K562 (cell line): ENCODE data around the gene APOC1. TPM values are rescaled to one million over a fixed set of nuclear protein-coding genes. Genes with fewer than 3 reads are reported as not detected.

Experiments
- ATAC-seq: fragments of 200-7000 bp; cut with Tn5 transposase; 3 replicates; pipeline ENCODE4 v1.9.1; 2020; ENCODE audit warnings: moderate library complexity
- BruUV-seq: library from RNA; stranded (reverse); fragments of 400-500 nt; replicated peaks from 2 replicates; lab custom pipeline; 2021; lab: Mats Ljungman, UMichigan
- CTCF ChIA-PET: fragments of 300-600 bp; formaldehyde crosslinking; extraction: SDS; loops from one replicate; lab custom pipeline; 2021; ENCODE audit warnings: low intra/inter-chr PET ratio; lab: Yijun Ruan, JAX
- POLR2A ChIA-PET: fragments of 300-600, 350-650 bp; sonication (Branson Sonifier 250); formaldehyde crosslinking; extraction: SDS; loops from one replicate; lab custom pipeline; 2021; ENCODE audit warnings: antibody characterized with exemption, inconsistent platforms; lab: Yijun Ruan, JAX
- DNase-seq, 4 experiments: peaks; one replicate each; pipeline versions ENCODE4 v3.0.0 to v3.0.0-alpha.2; 2011 to 2018; ENCODE audit warnings: low spot score in 3 of 4, mixed read lengths in 3 of 4; ENCODE audit errors: extremely low read depth in 1 of 4
- FAIRE-seq: peaks from 2 replicates; lab custom pipeline; 2011; peaks lifted over from hg19 to GRCh38; lab: Jason Lieb, UNC
- H2AFZ ChIP-seq: 2 replicates; pipeline ENCODE4 v1.6.0; 2011; ENCODE audit warnings: low read depth, low read length, control low read depth, inconsistent platforms
- H3K27ac ChIP-seq: fragments of 200-600 bp; 3 replicates; pipeline ENCODE4 v1.8.0; 2011; ENCODE audit warnings: low read depth, mild to moderate bottlenecking, control low read depth, inconsistent platforms, low read length, moderate library complexity, mixed read lengths; ENCODE audit errors: extremely low read depth
- H3K27me3 ChIP-seq, 2 experiments: fragments of 300-600 bp in 1 of 2; 2 replicates in 1 of 2; 3 replicates in 1 of 2; pipeline versions ENCODE4 v1.6.0 to v1.8.0; 2011; ENCODE audit warnings: inconsistent platforms in 2 of 2, low read length in 2 of 2, mild to moderate bottlenecking in 1 of 2, mixed read lengths in 1 of 2, moderate library complexity in 1 of 2; ENCODE audit not compliant: control insufficient read depth in 2 of 2, insufficient read depth in 2 of 2
- H3K36me3 ChIP-seq: fragments of 300-600 bp; 3 replicates; pipeline ENCODE4 v1.8.0; 2011; ENCODE audit warnings: mild to moderate bottlenecking, low read length, inconsistent platforms; ENCODE audit not compliant: control insufficient read depth, insufficient read depth
- H3K4me1 ChIP-seq, 2 experiments: fragments of 200-600 bp in 1 of 2; replicated peaks in 1 of 2; 2 replicates in 1 of 2; 3 replicates in 1 of 2; pipeline versions ENCODE4 v1.5.1 to v1.8.0; 2011; ENCODE audit warnings: inconsistent platforms in 2 of 2, low read length in 2 of 2, mild to moderate bottlenecking in 1 of 2, mixed read lengths in 1 of 2, moderate library complexity in 1 of 2; ENCODE audit not compliant: control insufficient read depth in 2 of 2, insufficient read depth in 2 of 2
- H3K4me2 ChIP-seq: 2 replicates; pipeline ENCODE4 v1.6.1; 2011; ENCODE audit warnings: low read length, control low read depth, inconsistent platforms, mixed read lengths; ENCODE audit not compliant: insufficient read depth
- H3K4me3 ChIP-seq: fragments of 200-600 bp; sonication (generic), shearing (Covaris generic); 2 replicates; pipeline ENCODE4 v1.5.1; 2016; ENCODE audit warnings: control low read depth, inconsistent platforms
- H3K79me2 ChIP-seq: fragments of 200-600 bp; 3 replicates; pipeline ENCODE4 v1.8.0; 2011; ENCODE audit warnings: low read length, inconsistent platforms; ENCODE audit not compliant: control insufficient read depth, insufficient read depth
- H3K9ac ChIP-seq, 2 experiments: 2 replicates each; pipeline versions ENCODE4 v1.6.0 to v1.6.1; 2011; ENCODE audit warnings: low read depth in 2 of 2, low read length in 2 of 2, control low read depth in 1 of 2, inconsistent platforms in 1 of 2, mild to moderate bottlenecking in 1 of 2, mixed read lengths in 1 of 2; ENCODE audit not compliant: insufficient read depth in 1 of 2
- H3K9me1 ChIP-seq: one replicate; pipeline ENCODE4 v1.6.0; 2011; ENCODE audit warnings: inconsistent platforms, mild to moderate bottlenecking, low read length, moderate library complexity; ENCODE audit not compliant: control insufficient read depth, insufficient read depth
- H3K9me3 ChIP-seq: replicated peaks from 2 replicates; pipeline ENCODE4 v1.5.1; 2011; ENCODE audit warnings: low read depth, low read length, inconsistent platforms; ENCODE audit not compliant: control insufficient read depth, insufficient read depth
- H4K20me1 ChIP-seq: replicated peaks from 2 replicates; pipeline ENCODE4 v1.6.1; 2011; ENCODE audit warnings: low read length, inconsistent platforms, mixed read lengths; ENCODE audit not compliant: control insufficient read depth, insufficient read depth
- CBFA2T2 ChIP-seq: fragments of 450-650 bp; conservative IDR thresholded peaks from 2 replicates; pipeline ENCODE4 v1.6.1; 2017; ENCODE audit warnings: mild to moderate bottlenecking
- EP300 ChIP-seq: IDR thresholded peaks from 2 replicates; pipeline ENCODE4 v1.6.1; 2012; ENCODE audit warnings: low read length, improper control_type of control experiment
- ESRRA ChIP-seq: fragments of 450-650 bp; IDR thresholded peaks from 2 replicates; pipeline ENCODE4 v1.6.1; 2014; ENCODE audit warnings: low read depth, mild to moderate bottlenecking, moderate library complexity, borderline replicate concordance
- STAT5A ChIP-seq: IDR thresholded peaks from 2 replicates; pipeline ENCODE4 v1.6.1; 2012; ENCODE audit warnings: low read length, inconsistent platforms, borderline replicate concordance
- ZNF395 ChIP-seq: fragments of 200-800 bp; sonication (Bioruptor generic); IDR thresholded peaks from 2 replicates; pipeline ENCODE4 v1.6.1; 2017; ENCODE audit warnings: missing genetic modification characterization, missing compliant biosample characterization
- ZNF766 ChIP-seq: fragments of 200-800 bp; sonication (Bioruptor generic); conservative IDR thresholded peaks from 2 replicates; pipeline ENCODE4 v1.6.1; 2016; ENCODE audit warnings: missing genetic modification characterization, missing compliant biosample characterization
- WGBS: fragments of 100-300 bp; shearing (Covaris generic); methylation state at CpG from one replicate; pipeline ENCODE4 v1.1.6; 2016; ENCODE audit warnings: low coverage, mixed read lengths; ENCODE audit not compliant: insufficient coverage; ENCODE audit errors: missing lambda C conversion rate; 5-methylcytosine and 5-hydroxymethylcytosine counted together
- in situ Hi-C: fragments of 300-500 bp; cut with MboI; formaldehyde crosslinking; loops from 4 replicates; pipeline ENCODE4 v1.15.0; 2018; ENCODE audit warnings: inconsistent platforms, mixed read lengths
- intact Hi-C: fragments of 100-400 bp; cut with micrococcal nuclease; formaldehyde crosslinking; loops from 2 replicates; pipeline ENCODE4 v1.14.2; 2022
- polyA plus RNA-seq, 8 experiments: library from polyadenylated mRNA; depleted of rRNA in 4 of 8; stranded (reverse) in 5 of 8; unstranded in 3 of 8; fragments of >200 nt; fragmentation: Nextera tagmentation in 2 of 8; fragmentation: Illumina TruSeq in 1 of 8; extraction: Ambion mirVana in 2 of 8; extraction: Trizol in 1 of 8; gene quantifications; 2 replicates each; pipeline versions ENCODE4 v1.2.1 to v1.2.3, GENCODE V29; 2011 to 2014; ENCODE audit warnings: inconsistent platforms in 1 of 8, missing spikeins in 1 of 8
- total RNA-seq, 7 experiments: library from RNA; depleted of rRNA in 6 of 7; stranded (reverse); fragments of >200 nt in 6 of 7; fragmentation: Illumina TruSeq in 2 of 7; extraction: Trizol in 2 of 7; gene quantifications; 2 replicates each; pipeline versions ENCODE4 v1.2.1 to v1.2.3, GENCODE V29; 2011 to 2021; ENCODE audit warnings: low replicate concordance in 1 of 7

Gene APOC1
- total and polyA plus RNA-seq, 9 of the 15 experiments (the other 6 are each of a cell fraction or from before 2014, with no cell fraction given), result 115 to 408 (median 220) TPM

- TF ChIP-seq ZNF395 (CRISPR knock-in tag) (peak; percentile 78; the same call in 1 of the 2 replicates), EP300 (peak; percentile 87), STAT5A (peak; percentile 55; the same call in 1 of the 2 replicates), CBFA2T2 (peak; percentile 82)
Observed at GRCh38 chr19:44913512-44914432, 636 bp upstream of the APOC1 start (continued).

- 62% methylated on average over 8 of the region's 8 CpGs for WGBS
- H3K36me3 ChIP-seq, result peaks cover 2% of the 10 kb centered on the region; the same call in 1 of the 3 replicates
- ChIA-PET POLR2A (interaction anchor here (0.6 kb wide), 1 partner anchor 1137 kb away, joined by 3 read pairs; no protein-coding TSS in a partner anchor), CTCF (no interaction called here)
- H3K9me3 ChIP-seq, result no peaks in the 10 kb centered on the region
- DNase-seq, result no peak
- no peak for FAIRE-seq
- no peak overlapping the region for H3K27ac ChIP-seq
- H3K27me3 ChIP-seq, result no peaks in the 10 kb centered on the region
- no peak overlapping the region for H3K4me2 ChIP-seq
- no TSS peak for BruUV-seq
- no peaks in the 10 kb centered on the region for H4K20me1 ChIP-seq
- intact Hi-C loops (no loop called here), in situ Hi-C loops (no loop called here)
- no peak for ATAC-seq
- no peaks in the 10 kb centered on the region for H3K79me2 ChIP-seq
- H3K4me3 ChIP-seq, result no peak overlapping the region
- TF ChIP-seq ZNF766 (no peak), ESRRA (peak; percentile 74)
- no peak overlapping the region for H2AFZ ChIP-seq
- H3K9me1 ChIP-seq, result no peaks in the 10 kb centered on the region
- peaks cover 0 to 24% of the 10 kb centered on the region in 2 experiments; a peak in 4 of 5 replicates for H3K4me1 ChIP-seq
- H3K9ac ChIP-seq, result peak overlapping the region; percentile 10 to 83; a peak in 3 of 4 replicates
Observed at GRCh38 chr19:44924243-44924725, 9.9 kb downstream of the APOC1 start.
